HG02610 (cell line): ENCODE data around the gene KDM4B.
"Not testable (repeated sequence)": the region's sequence is repeated elsewhere in the genome, so short reads cannot be mapped to it uniquely, and the experiment has no call there.

Experiments
- ATAC-seq: cut with Tn5 transposase; IDR thresholded peaks from one replicate; pipeline ENCODE4 v1.9.1; 2021; ENCODE audit warnings: mild to moderate bottlenecking, moderate library complexity; ENCODE audit not compliant: unreplicated experiment

Gene KDM4B

GRCh38 chr19:5147074-5147977, 178.4 kb downstream of the KDM4B start:
- no peak for ATAC-seq

GRCh38 chr19:5147978-5148793, 179.3 kb downstream of the KDM4B start:
- ATAC-seq: no peak

- no peak for ATAC-seq
These were observed 179.9 kb downstream of the KDM4B start for GRCh38 chr19:5148794-5149190.

GRCh38 chr19:5149508-5149907, 180.6 kb downstream of the KDM4B start:
- no peak for ATAC-seq

GRCh38 chr19:5149932-5150901, 181.3 kb downstream of the KDM4B start:
- no peak for ATAC-seq

GRCh38 chr19:5150902-5151741, 182.2 kb downstream of the KDM4B start:
- ATAC-seq: no peak

GRCh38 chr19:5152013-5152763, 183.3 kb downstream of the KDM4B start:
- no peak for ATAC-seq

DNA sequence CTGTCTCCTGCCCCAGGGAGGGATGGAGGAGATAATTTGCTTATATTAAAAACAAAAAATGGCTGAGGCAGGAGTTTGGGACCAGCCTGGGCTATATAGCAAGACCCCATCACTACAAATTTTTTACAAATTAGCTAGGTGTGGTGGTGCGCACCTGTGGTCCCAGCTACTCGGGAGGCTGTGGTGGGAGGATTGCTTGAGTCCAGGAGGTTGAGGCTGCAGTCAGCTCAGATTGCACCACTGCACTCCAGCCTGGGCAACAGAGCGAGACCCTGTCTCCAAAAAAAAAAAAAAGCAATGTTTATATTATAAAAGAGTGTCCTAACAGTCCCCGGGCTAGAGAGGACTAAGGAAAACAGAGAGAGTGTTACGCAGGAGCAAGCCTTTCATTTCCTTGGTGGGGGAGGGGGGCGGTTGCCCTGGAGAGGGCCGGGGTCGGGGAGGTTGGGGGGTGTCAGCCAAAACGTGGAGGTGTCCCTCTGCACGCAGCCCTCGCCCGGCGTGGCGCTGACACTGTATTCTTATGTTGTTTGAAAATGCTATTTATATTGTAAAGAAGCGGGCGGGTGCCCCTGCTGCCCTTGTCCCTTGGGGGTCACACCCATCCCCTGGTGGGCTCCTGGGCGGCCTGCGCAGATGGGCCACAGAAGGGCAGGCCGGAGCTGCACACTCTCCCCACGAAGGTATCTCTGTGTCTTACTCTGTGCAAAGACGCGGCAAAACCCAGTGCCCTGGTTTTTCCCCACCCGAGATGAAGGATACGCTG, 184.0 kb downstream of the KDM4B start:
- ATAC-seq: no peak

DNA sequence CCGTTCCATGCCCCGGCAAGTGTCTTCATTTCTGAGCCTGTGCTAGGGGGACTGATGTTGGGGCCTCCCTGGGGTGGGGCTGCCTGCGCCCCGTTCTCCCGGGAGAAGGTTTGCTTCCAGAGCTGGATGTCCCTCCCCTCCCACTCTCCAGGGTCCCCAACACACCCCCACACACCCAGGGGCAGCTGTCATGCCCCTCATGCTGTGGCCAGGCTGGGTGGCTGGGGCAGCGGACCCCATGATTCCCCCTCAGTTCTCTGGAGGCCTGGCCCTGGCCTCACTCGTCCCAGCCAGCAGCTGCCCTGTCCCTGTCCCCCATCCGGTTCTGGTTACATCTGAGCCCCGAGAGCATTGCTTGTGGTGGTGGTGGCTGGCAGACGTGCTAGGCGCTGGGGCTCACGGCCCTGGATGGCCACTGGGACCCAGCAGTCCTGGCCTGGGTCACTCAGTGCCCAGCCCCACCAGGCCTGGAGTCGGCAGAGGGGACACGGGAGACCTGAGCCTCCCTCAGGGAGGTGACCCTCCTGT, 184.8 kb downstream of the KDM4B start:
- ATAC-seq: no peak

GRCh38 chr19:5154129-5154798, 185.4 kb downstream of the KDM4B start:
- no peak for ATAC-seq

DNA sequence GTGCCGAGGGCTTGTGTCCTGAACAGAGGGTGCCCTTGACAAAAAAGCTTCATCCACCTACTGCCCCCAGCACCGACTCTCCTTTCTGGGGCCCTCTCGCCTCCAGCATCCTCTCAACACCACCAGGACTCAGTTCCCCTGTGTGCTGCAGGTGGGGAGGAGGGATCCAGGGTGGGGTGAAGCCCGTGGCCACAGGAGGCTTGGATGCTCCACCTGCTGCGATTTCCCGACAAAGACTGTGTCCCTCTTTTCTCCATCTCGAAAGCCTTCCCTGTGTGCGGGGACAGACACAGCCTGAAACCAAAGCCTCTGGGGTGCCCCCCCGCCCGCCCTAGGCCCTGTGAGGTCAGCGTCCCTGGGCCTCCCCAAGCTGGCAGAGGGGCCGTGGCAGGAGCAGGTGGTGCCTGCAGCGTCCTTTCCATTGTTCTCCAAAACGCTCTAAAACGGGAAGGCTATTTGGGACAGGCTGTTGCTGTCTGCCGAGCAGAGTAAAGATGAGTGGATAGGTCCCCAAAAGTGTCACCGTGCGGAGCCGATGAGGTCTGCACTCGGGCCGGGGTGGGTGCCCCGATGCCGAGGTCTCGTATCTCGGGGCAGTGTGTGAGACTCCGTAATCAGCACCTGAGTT, 186.0 kb downstream of the KDM4B start:
- no peak for ATAC-seq

GRCh38 chr19:5155586-5156210, 186.8 kb downstream of the KDM4B start:
- no peak for ATAC-seq

GRCh38 chr19:5156231-5156986, 187.5 kb downstream of the KDM4B start:
- no peak for ATAC-seq

- ATAC-seq: no peak
These were observed 188.3 kb downstream of the KDM4B start for GRCh38 chr19:5157186-5157585.

DNA sequence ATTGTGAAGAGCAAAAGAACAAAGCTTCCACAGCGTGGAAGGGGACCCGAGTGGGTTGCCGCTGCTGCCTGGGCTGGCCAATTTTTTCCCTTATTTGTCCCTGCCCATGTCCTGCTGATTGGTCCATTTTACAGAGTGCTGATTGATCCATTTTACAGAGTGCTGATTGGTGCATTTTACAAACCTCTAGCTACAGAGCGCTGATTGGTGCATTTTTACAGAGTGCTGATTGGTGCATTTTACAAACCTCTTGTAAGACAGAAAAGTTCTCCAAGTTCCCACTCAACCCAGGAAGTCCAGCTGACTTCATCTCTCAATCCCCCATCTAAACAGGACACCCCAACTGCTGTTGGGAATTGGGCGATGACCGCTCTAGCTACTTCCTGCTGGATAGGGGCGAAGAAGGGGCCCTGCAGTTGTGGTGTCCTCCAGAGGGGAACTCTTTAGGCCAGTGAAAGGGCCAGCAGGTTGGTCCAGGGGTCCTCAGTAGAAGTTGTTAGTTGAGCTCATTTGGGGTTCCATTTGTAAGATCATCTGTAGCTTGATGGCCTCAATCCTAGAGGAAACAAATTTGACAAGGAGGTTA, 189.7 kb downstream of the KDM4B start:
- not testable (repeated sequence) for ATAC-seq
